Hepatocyte (in vitro differentiated cells): ENCODE measurements around the gene S100A16. TPM values are rescaled to one million over a fixed set of nuclear protein-coding genes. Genes with fewer than 3 reads are reported as not detected.
"Not testable (repeated sequence)": the region's sequence is repeated elsewhere in the genome, so short reads cannot be mapped to it uniquely, and the experiment has no call there.

Experiments used
- DNase-seq: peaks from one replicate; pipeline ENCODE4 v3.0.0-alpha.2; 2016; ENCODE audit warnings: low spot score
- H2AFZ ChIP-seq: fragments of 200-600 bp; sonication (generic); 2 replicates; pipeline ENCODE4 v1.6.0; 2016; ENCODE audit warnings: antibody characterized with exemption, mild to moderate bottlenecking
- H3K27ac ChIP-seq: fragments of 200-600 bp; sonication (generic); 2 replicates; pipeline ENCODE4 v1.5.1; 2016; ENCODE audit warnings: mild to moderate bottlenecking
- H3K27me3 ChIP-seq: fragments of 200-600 bp; sonication (generic); 2 replicates; pipeline ENCODE4 v1.6.1; 2016
- H3K36me3 ChIP-seq: fragments of 200-600 bp; sonication (generic); replicated peaks from 2 replicates; pipeline ENCODE4 v1.5.1; 2016; ENCODE audit warnings: low read depth; ENCODE audit not compliant: insufficient read depth
- H3K4me1 ChIP-seq: fragments of 200-600 bp; sonication (generic); 2 replicates; pipeline ENCODE4 v1.5.1; 2016; ENCODE audit warnings: mild to moderate bottlenecking, moderate library complexity; ENCODE audit not compliant: insufficient read depth
- H3K4me2 ChIP-seq: fragments of 200-600 bp; sonication (generic); 2 replicates; pipeline ENCODE4 v1.6.0; 2016
- H3K4me3 ChIP-seq: fragments of 200-600 bp; sonication (generic); 2 replicates; pipeline ENCODE4 v1.5.1; 2016; ENCODE audit warnings: mild to moderate bottlenecking
- H3K79me2 ChIP-seq: fragments of 200-600 bp; sonication (generic); 2 replicates; pipeline ENCODE4 v1.6.0; 2017; ENCODE audit warnings: mild to moderate bottlenecking
- H3K9me2 ChIP-seq: fragments of 200-600 bp; sonication (generic); replicated peaks from 2 replicates; pipeline ENCODE4 v1.6.0; 2017; ENCODE audit warnings: mild to moderate bottlenecking; ENCODE audit not compliant: insufficient read depth
- H3K9me3 ChIP-seq: fragments of 200-600 bp; sonication (generic); 2 replicates; pipeline ENCODE4 v1.5.1; 2016; ENCODE audit warnings: low read depth, mild to moderate bottlenecking
- H4K20me1 ChIP-seq: fragments of 200-600 bp; sonication (generic); 2 replicates; pipeline ENCODE4 v1.6.0; 2016; ENCODE audit warnings: mild to moderate bottlenecking; ENCODE audit not compliant: insufficient read depth, poor library complexity, severe bottlenecking
- CTCF ChIP-seq: fragments of 200-600 bp; sonication (generic); IDR thresholded peaks from 2 replicates; pipeline ENCODE4 v1.5.1; 2016; ENCODE audit warnings: antibody characterized with exemption, mild to moderate bottlenecking; ENCODE audit not compliant: poor library complexity
- EZH2 ChIP-seq: fragments of 200-600 bp; sonication (generic); IDR thresholded peaks from 2 replicates; pipeline ENCODE4 v1.6.1; 2016; ENCODE audit warnings: antibody characterized with exemption, mild to moderate bottlenecking, borderline replicate concordance
- EZH2phosphoT487 ChIP-seq: fragments of 200-600 bp; sonication (generic); IDR thresholded peaks from one replicate; pipeline ENCODE4 v1.6.1; 2018; ENCODE audit warnings: antibody characterized with exemption, mild to moderate bottlenecking, low read depth, moderate library complexity; ENCODE audit not compliant: unreplicated experiment, severe bottlenecking
- WGBS: methylation state at CpG from one replicate; pipeline ENCODE4 v1.1.6; 2016; ENCODE audit warnings: low lambda C conversion rate; ENCODE audit errors: missing lambda C conversion rate; 5-methylcytosine and 5-hydroxymethylcytosine counted together
- polyA plus RNA-seq: library from polyadenylated mRNA; unstranded; fragments of >200 nt; fragmentation: Nextera tagmentation; extraction: Ambion mirVana; gene quantifications from 2 replicates; pipeline ENCODE4 v1.2.1, GENCODE V29; 2016
- total RNA-seq: library from RNA; depleted of rRNA; stranded (reverse); fragments of >200 nt; gene quantifications from 2 replicates; pipeline ENCODE4 v1.2.3, GENCODE V29; 2014

Gene S100A16
- total and polyA plus RNA-seq, 2 experiments from 2014 or later: 103 to 155 TPM

GRCh38 chr1:153563483-153563901, 49.4 kb downstream of the S100A16 start:
- H3K79me2 ChIP-seq: no peaks in the 10 kb centered on the region
- DNase-seq: no peak
- no peak for TF ChIP-seq EZH2phosphoT487
- no peak for TF ChIP-seq EZH2
- no peak for TF ChIP-seq CTCF
- H2AFZ ChIP-seq: no peak overlapping the region
- no peaks in the 10 kb centered on the region for H3K27me3 ChIP-seq
- H3K9me2 ChIP-seq: no peaks in the 10 kb centered on the region
- H3K9me3 ChIP-seq: no peaks in the 10 kb centered on the region
- H3K27ac ChIP-seq: no peak overlapping the region
- H3K4me1 ChIP-seq: peaks cover 31% of the 10 kb centered on the region
- WGBS: 86% methylated on average over 6 of the region's 6 CpGs
- H3K4me2 ChIP-seq: no peak overlapping the region
- H3K36me3 ChIP-seq: no peaks in the 10 kb centered on the region
- H3K4me3 ChIP-seq: no peak overlapping the region
- H4K20me1 ChIP-seq: no peaks in the 10 kb centered on the region

GRCh38 chr1:153562021-153562420, 50.9 kb downstream of the S100A16 start:
- H4K20me1 ChIP-seq, H2AFZ ChIP-seq, DNase-seq, H3K27me3 ChIP-seq, H3K36me3 ChIP-seq, H3K4me2 ChIP-seq, H3K4me3 ChIP-seq, H3K27ac ChIP-seq, H3K9me3 ChIP-seq, H3K79me2 ChIP-seq, H3K9me2 ChIP-seq: not testable (repeated sequence)
- WGBS: 95% methylated on average over 3 of the region's 3 CpGs
- H3K4me1 ChIP-seq: peaks cover 17% of the 10 kb centered on the region

- Histone ChIP-seq H2AFZ (no peak overlapping the region), H3K9me2 (no peaks in the 10 kb centered on the region), H3K36me3 (no peaks in the 10 kb centered on the region), H3K79me2 (no peaks in the 10 kb centered on the region), H3K27me3 (no peaks in the 10 kb centered on the region), H3K4me1 (peaks cover 12% of the 10 kb centered on the region), H4K20me1 (no peaks in the 10 kb centered on the region), H3K9me3 (no peaks in the 10 kb centered on the region), H3K4me2 (no peak overlapping the region), H3K4me3 (no peak overlapping the region), H3K27ac (no peak overlapping the region)
- no peak for DNase-seq
- WGBS: 100% methylated on average over 3 of the region's 3 CpGs
- TF ChIP-seq EZH2phosphoT487 (no peak), EZH2 (no peak), CTCF (no peak)
These were observed 51.4 kb downstream of the S100A16 start for GRCh38 chr1:153561466-153561985.

GRCh38 chr1:153560771-153561465, 52.0 kb downstream of the S100A16 start:
- Histone ChIP-seq H3K4me2 (no peak overlapping the region), H3K27ac (no peak overlapping the region), H3K4me3 (no peak overlapping the region), H3K9me2 (no peaks in the 10 kb centered on the region), H3K27me3 (no peaks in the 10 kb centered on the region), H4K20me1 (no peaks in the 10 kb centered on the region), H3K36me3 (no peaks in the 10 kb centered on the region), H3K4me1 (peaks cover 7% of the 10 kb centered on the region), H2AFZ (no peak overlapping the region), H3K9me3 (no peaks in the 10 kb centered on the region), H3K79me2 (no peaks in the 10 kb centered on the region)
- TF ChIP-seq EZH2: no peak
- TF ChIP-seq EZH2phosphoT487: no peak
- no peak for TF ChIP-seq CTCF
- no peak for DNase-seq
- WGBS: 90% methylated on average over 10 of the region's 10 CpGs
